HCT116 (cell line): ENCODE results near the gene KBTBD3.

Experiments
- CEBPB ChIP-seq: IDR thresholded peaks from 2 replicates; pipeline ENCODE4 v1.6.1; 2012; ENCODE audit warnings: low read depth
- CTCF ChIP-seq, 3 experiments: fragments of 200-600 bp in 1 of 3; sonication (generic) in 1 of 3; IDR thresholded peaks in 2 of 3; conservative IDR thresholded peaks in 1 of 3; 2 replicates each; pipeline ENCODE4 v1.5.1; 2012 to 2017; ENCODE audit warnings: low read depth in 2 of 3, low read length in 2 of 3, antibody characterized with exemption in 1 of 3, borderline replicate concordance in 1 of 3, control low read depth in 1 of 3, mild to moderate bottlenecking in 1 of 3, mixed read lengths in 1 of 3, mixed run types in 1 of 3, moderate library complexity in 1 of 3; ENCODE audit not compliant: insufficient read depth in 1 of 3
- EZH2 ChIP-seq: fragments of 200-600 bp; sonication (generic); IDR thresholded peaks from 2 replicates; pipeline ENCODE4 v1.6.1; 2017; ENCODE audit warnings: antibody characterized with exemption, mixed run types
- EZH2phosphoT487 ChIP-seq: fragments of 200-600 bp; IDR thresholded peaks from 2 replicates; pipeline ENCODE4 v1.6.1; 2018; ENCODE audit warnings: antibody characterized with exemption, borderline replicate concordance
- POLR2A ChIP-seq: IDR thresholded peaks from 2 replicates; pipeline ENCODE4 v1.7.0; 2011; ENCODE audit warnings: borderline replicate concordance; ENCODE audit not compliant: insufficient read depth, insufficient read length; ENCODE audit errors: extremely low read depth
- POLR2AphosphoS5 ChIP-seq: IDR thresholded peaks from 2 replicates; pipeline ENCODE4 v1.6.1; 2011; ENCODE audit warnings: mild to moderate bottlenecking, low read depth, low read length, moderate library complexity
- TCF7L2 ChIP-seq: IDR thresholded peaks from 2 replicates; pipeline ENCODE4 v1.7.0; 2011; ENCODE audit warnings: borderline replicate concordance, inconsistent platforms; ENCODE audit not compliant: insufficient read depth, insufficient read length; ENCODE audit errors: extremely low read depth
- TF ChIP-seq, protein P1 (sequence below): IDR thresholded peaks from 2 replicates; pipeline ENCODE4 v1.6.1; 2012

DNA sequence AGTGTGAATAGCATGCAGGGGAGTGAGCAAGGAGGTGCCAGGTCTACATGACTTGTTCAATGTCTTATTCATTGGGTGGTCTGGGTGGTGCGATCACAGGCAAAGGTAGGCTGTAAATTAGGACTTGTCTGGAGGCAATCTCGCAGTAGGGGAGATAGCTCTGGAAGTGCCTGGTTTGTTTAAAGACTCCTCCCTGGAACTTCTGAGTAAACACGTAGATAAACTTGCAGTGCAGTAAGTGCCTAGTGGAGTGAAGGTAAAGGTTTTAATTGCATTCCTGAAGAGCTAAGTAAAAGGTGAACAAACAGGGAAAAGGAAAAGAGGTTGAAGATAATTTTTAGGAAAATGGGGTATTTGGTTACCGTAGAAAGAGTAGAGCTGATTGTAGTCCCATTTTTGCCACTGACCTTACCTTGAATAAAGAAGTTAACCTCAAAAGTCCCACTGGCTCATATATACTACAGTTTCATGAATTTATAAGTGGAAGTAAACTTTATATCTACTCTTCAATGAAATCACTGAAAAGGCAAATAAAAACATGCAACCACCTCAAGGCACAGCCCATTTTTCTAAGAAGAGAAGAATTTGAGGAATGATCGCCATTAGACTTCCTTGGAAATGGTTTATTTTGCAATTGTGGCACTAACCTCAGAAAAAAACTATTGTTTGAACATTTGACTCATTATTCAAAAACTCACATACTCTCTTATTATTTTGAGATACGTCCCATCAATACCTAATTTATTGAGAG, 44.6 kb upstream of the KBTBD3 start:
- no peak for TF ChIP-seq EZH2
- no peak for TF ChIP-seq POLR2A
- TF ChIP-seq TCF7L2: no peak
- TF ChIP-seq, protein P1, sequence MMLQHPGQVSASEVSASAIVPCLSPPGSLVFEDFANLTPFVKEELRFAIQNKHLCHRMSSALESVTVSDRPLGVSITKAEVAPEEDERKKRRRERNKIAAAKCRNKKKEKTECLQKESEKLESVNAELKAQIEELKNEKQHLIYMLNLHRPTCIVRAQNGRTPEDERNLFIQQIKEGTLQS: no peak
- no peak for TF ChIP-seq CTCF (IDR thresholded peaks at IDR 0.05 in 2 of 3, conservative IDR thresholded peaks at IDR 0.05 in 1 of 3; ENCODE audit: borderline replicate concordance in 1 of 3, insufficient read depth in 1 of 3, low read depth in 2 of 3, low read length in 2 of 3)
- TF ChIP-seq EZH2phosphoT487: no peak
- no peak for TF ChIP-seq POLR2AphosphoS5
- no peak for TF ChIP-seq CEBPB
